GM18505 (cell line): ENCODE data around the gene MARVELD1.
"Not testable (repeated sequence)": the region's sequence is repeated elsewhere in the genome, so short reads cannot be mapped to it uniquely, and the experiment has no call there.

Experiments used
- ATAC-seq: cut with Tn5 transposase; IDR thresholded peaks from one replicate; pipeline ENCODE4 v1.9.1; 2021; ENCODE audit not compliant: unreplicated experiment
- POLR2A ChIP-seq: IDR thresholded peaks from 4 replicates; pipeline ENCODE4 v1.6.1; 2011; ENCODE audit warnings: borderline replicate concordance; ENCODE audit not compliant: insufficient read depth, insufficient read length; ENCODE audit errors: extremely low read depth

The MARVELD1 gene

GRCh38 chr10:97685395-97685958 is 28.1 kb upstream of the MARVELD1 start:
- ATAC-seq = no peak
- no peak for TF ChIP-seq POLR2A

GRCh38 chr10:97686301-97686961 is 27.1 kb upstream of the MARVELD1 start:
- ATAC-seq = no peak
- no peak for TF ChIP-seq POLR2A

GRCh38 chr10:97686962-97687784 is 26.4 kb upstream of the MARVELD1 start, which contains the start of gene AVPI1:
TSS of gene AVPI1 (minus strand) at chr10:97687241. CDS start at chr10:97679905, 7,336 bp downstream.
- ATAC-seq = peak; percentile 92
- peak; percentile 43 for TF ChIP-seq POLR2A

GRCh38 chr10:97687785-97688781 is 25.4 kb upstream of the MARVELD1 start:
- TF ChIP-seq POLR2A = no peak

GRCh38 chr10:97689559-97690020 is 23.9 kb upstream of the MARVELD1 start:
- no peak for TF ChIP-seq POLR2A
- ATAC-seq = no peak

More at GRCh38 chr10:97687785-97688781, 25.4 kb upstream of the MARVELD1 start:
- no peak for ATAC-seq

- no peak for ATAC-seq
- no peak for TF ChIP-seq POLR2A
Observed at GRCh38 chr10:97690133-97690532, 23.4 kb upstream of the MARVELD1 start.

- ATAC-seq = not testable (repeated sequence)
Observed at GRCh38 chr10:97698072-97698655, 15.4 kb upstream of the MARVELD1 start.

- TF ChIP-seq POLR2A = no peak
- peak; percentile 71 for ATAC-seq
Observed at GRCh38 chr10:97701438-97702069, 12.0 kb upstream of the MARVELD1 start.

- no peak for TF ChIP-seq POLR2A
- ATAC-seq = no peak
Observed at GRCh38 chr10:97703398-97704067, 10.0 kb upstream of the MARVELD1 start.

- no peak for TF ChIP-seq POLR2A
- no peak for ATAC-seq
Observed at GRCh38 chr10:97704341-97704740, 9.2 kb upstream of the MARVELD1 start.

GRCh38 chr10:97705006-97705670 is 8.4 kb upstream of the MARVELD1 start:
- no peak for ATAC-seq
- no peak for TF ChIP-seq POLR2A
